Heart left ventricle (tissue), 16 donors: ENCODE data around the gene DOCK4. TPM values are rescaled to one million over a fixed set of nuclear protein-coding genes. Genes with fewer than 3 reads are reported as not detected.
A peak's percentile ranks its signal among the peaks of the same experiment; 100 is the strongest.

Source experiments
- ATAC-seq, 4 donors: fragments of 200-7000 bp; cut with Tn5 transposase; one replicate each; pipeline ENCODE4 v1.9.1; 2020 to 2022; ENCODE audit warnings: moderate library complexity in 4 of 4, mild to moderate bottlenecking in 3 of 4, moderate number of reproducible peaks in 1 of 4
- DNase-seq, 5 donors: peaks; one replicate each; pipeline ENCODE4 v3.0.0-alpha.2; 2020
- H3K27ac ChIP-seq, 12 donors: fragments of 200-600 bp; sonication (generic) in 4 of 12; one replicate each; pipeline versions ENCODE4 v1.5.0 to v1.8.0; 2016 to 2022; ENCODE audit warnings: mild to moderate bottlenecking in 2 of 12
- H3K27me3 ChIP-seq, 9 donors: fragments of 200-600 bp; sonication (generic) in 2 of 9; one replicate each; pipeline versions ENCODE4 v1.5.1 to v1.8.0; 2016 to 2022; ENCODE audit warnings: mild to moderate bottlenecking in 3 of 9
- H3K36me3 ChIP-seq, 9 donors: fragments of 200-600 bp; sonication (generic) in 2 of 9; one replicate each; pipeline versions ENCODE4 v1.5.0 to v1.8.0; 2018 to 2022; ENCODE audit warnings: mild to moderate bottlenecking in 2 of 9
- H3K4me1 ChIP-seq, 12 donors: fragments of 200-600 bp; sonication (generic) in 4 of 12; one replicate each; pipeline versions ENCODE4 v1.5.0 to v1.8.0; 2016 to 2022; ENCODE audit warnings: mild to moderate bottlenecking in 3 of 12
- H3K4me3 ChIP-seq, 12 donors: fragments of 200-600 bp; sonication (generic) in 4 of 12; one replicate each; pipeline versions ENCODE4 v1.5.0 to v1.8.0; 2017 to 2022; ENCODE audit warnings: mild to moderate bottlenecking in 9 of 12, moderate library complexity in 4 of 12
- H3K9me3 ChIP-seq, 12 donors: fragments of 200-600 bp; sonication (generic) in 4 of 12; one replicate each; pipeline versions ENCODE4 v1.5.0 to v1.8.0; 2016 to 2022; ENCODE audit warnings: mild to moderate bottlenecking in 1 of 12
- CTCF ChIP-seq, 12 donors: fragments of 200-600 bp; sonication (generic) in 4 of 12; IDR thresholded peaks; one replicate each; pipeline versions ENCODE4 v1.5.0 to v1.8.0; 2018 to 2022; ENCODE audit warnings: antibody characterized with exemption in 12 of 12, mild to moderate bottlenecking in 5 of 12
- POLR2A ChIP-seq, 2 donors: fragments of 450-650 bp; IDR thresholded peaks; one replicate each; pipeline ENCODE4 v1.6.1; 2017; ENCODE audit warnings: antibody characterized with exemption in 2 of 2, mild to moderate bottlenecking in 2 of 2, moderate library complexity in 2 of 2
- WGBS, 4 donors: extraction: QIAGEN DNeasy Blood & Tissue Kit in 2 of 4; methylation state at CpG; one replicate each; pipeline versions ENCODE4 v1.1.5 to v1.1.7; 2013 to 2018; 5-methylcytosine and 5-hydroxymethylcytosine counted together
- intact Hi-C, 10 donors: fragments of 100-400 bp; cut with DNase I; formaldehyde crosslinking; loops; one replicate each; pipeline versions ENCODE4 v1.11.1 to v1.14.2; 2022
- polyA plus RNA-seq, 2 donors: library from polyadenylated mRNA; stranded (reverse); fragments of 200-250 nt; gene quantifications; one replicate each; pipeline ENCODE4 v1.2.3, GENCODE V29; 2013
- total RNA-seq, 9 donors: library from RNA; depleted of rRNA in 2 of 9; stranded (reverse); fragments of >200 nt in 2 of 9; fragmentation: NEBNext Ultra II Directional in 3 of 9; extraction: Animal tissue kit (Norgen Biotek cat#: 25700) in 3 of 9; gene quantifications; one replicate each; pipeline versions ENCODE4 v1.1.0 to v1.2.4, GENCODE V29; 2016 to 2023
- donor health status: ischemic (EF 13 %, LVEDD 7.1; RV severe dilation, severe dysfunction).
- donor health status: healthy with polysubstance abuse.
- donor health status: DM: no; HTN: yes; CAD: no.
- donor health status: DM: no; HTN: no; CAD: no.
- donor health status: ischemic (EF 25% LVEDD 6.9; RV normal size, moderate dysfunction).
- donor health status: ischemic (EF 25% LVEDD 5.7; RV mildly dilated, moderate dysfunction).
- donor health status: healthy.
- donor health status: DM: yes; HTN: yes; CAD: no.
- donor health status: ischemic (EF 35%, LVEDD 5.7; RV mildly dilated, moderate dysfunction).
- donor health status: nonischemic (EF 11% LVEDD 7.7; RV severe dilation, severe dysfunction).
- donor health status: DM: yes; HTN: yes; CAD: no.
- donor health status: PGD.
- donor health status: ischemic (EF 29% LVEDD 5.4; RV normal size, mild dysfunction).
- donor health status: nonischemic (EF 23%, LVEDD 6.1; RV moderate dilation, normal function).

DOCK4 gene
- total and polyA plus RNA-seq, 11 donors, result 5.1 to 40.8 (median 13.1) TPM

- Histone ChIP-seq H3K27me3 (no peaks in the 10 kb centered on the region), H3K36me3 (no peaks in the 10 kb centered on the region), H3K27ac (no peak overlapping the region), H3K4me1 (peaks cover 0 to 26% (median 13%) of the 10 kb centered on the region in 12 donors), H3K4me3 (no peak overlapping the region), H3K9me3 (no peaks in the 10 kb centered on the region)
- DNase-seq (no peak), ATAC-seq (no peak)
- no peak for TF ChIP-seq POLR2A (IDR thresholded peaks at IDR 0.05)
- no peak for TF ChIP-seq CTCF (IDR thresholded peaks at IDR 0.05)
- intact Hi-C loops, result loop anchor here in 1 of 10 donors (10.0 kb wide), 1 partner anchor 80 kb away; no protein-coding TSS in a partner anchor
These were observed 18.8 kb upstream of the DOCK4 start for GRCh38 chr7:112225006-112225405.

- ATAC-seq (peak in 1 of 4 donors; percentile 20), DNase-seq (no peak)
- 93 to 98% (median 93%) methylated on average over 2 of the region's 2 CpGs for WGBS, 4 donors
- peaks cover 0 to 26% (median 13%) of the 10 kb centered on the region in 12 donors for H3K4me1 ChIP-seq
- no peaks in the 10 kb centered on the region for H3K36me3 ChIP-seq
- no peaks in the 10 kb centered on the region for H3K9me3 ChIP-seq
- intact Hi-C loops, result loop anchor here in 1 of 10 donors (10.0 kb wide), 1 partner anchor 81 kb away; no protein-coding TSS in a partner anchor
- H3K27me3 ChIP-seq, result no peaks in the 10 kb centered on the region
- no peak for TF ChIP-seq CTCF (IDR thresholded peaks at IDR 0.05)
- TF ChIP-seq POLR2A (IDR thresholded peaks at IDR 0.05), result no peak
- H3K27ac ChIP-seq, result no peak overlapping the region
- no peak overlapping the region for H3K4me3 ChIP-seq
These were observed 18.0 kb upstream of the DOCK4 start for GRCh38 chr7:112224186-112224585.

GRCh38 chr7:112223310-112223709, 17.1 kb upstream of the DOCK4 start:
- Histone ChIP-seq H3K9me3 (no peaks in the 10 kb centered on the region), H3K27ac (no peak overlapping the region), H3K27me3 (no peaks in the 10 kb centered on the region), H3K36me3 (no peaks in the 10 kb centered on the region), H3K4me1 (peaks cover 0 to 26% (median 13%) of the 10 kb centered on the region in 12 donors), H3K4me3 (no peak overlapping the region)
- DNase-seq (peak in 3 of 5 donors; percentile 19 to 34 (median 33)), ATAC-seq (peak; percentile 46 to 59 (median 52))
- intact Hi-C loops, result loop anchor here in 1 of 10 donors (10.0 kb wide), 1 partner anchor 81 kb away; no protein-coding TSS in a partner anchor
- 34 to 46% (median 38%) methylated on average over 3 of the region's 3 CpGs for WGBS, 4 donors
- TF ChIP-seq POLR2A (IDR thresholded peaks at IDR 0.05) (no peak), CTCF (IDR thresholded peaks at IDR 0.05) (no peak)

GRCh38 chr7:112220877-112221434, 14.8 kb upstream of the DOCK4 start:
- no peaks in the 10 kb centered on the region for H3K36me3 ChIP-seq
- DNase-seq (no peak), ATAC-seq (no peak)
- no peaks in the 10 kb centered on the region for H3K9me3 ChIP-seq
- H3K4me1 ChIP-seq, result peaks cover 0 to 22% (median 13%) of the 10 kb centered on the region in 12 donors
- no peak overlapping the region for H3K27ac ChIP-seq
- H3K27me3 ChIP-seq, result no peaks in the 10 kb centered on the region
- intact Hi-C loops, result loop anchor here in 1 of 10 donors (10.0 kb wide), 1 partner anchor 84 kb away; no protein-coding TSS in a partner anchor
- WGBS, 4 donors, result 93 to 95% (median 93%) methylated on average over 19 to 20 of the region's 20 CpGs
- H3K4me3 ChIP-seq, result no peak overlapping the region
- TF ChIP-seq CTCF (IDR thresholded peaks at IDR 0.05) (no peak), POLR2A (IDR thresholded peaks at IDR 0.05) (no peak)
